Ovary (tissue), 9 donors: ENCODE results near the gene CTIF. TPM values are rescaled to one million over a fixed set of nuclear protein-coding genes. Genes with fewer than 3 reads are reported as not detected.

ENCODE experiments used
- DNase-seq, 5 donors: peaks; one replicate each; pipeline ENCODE4 v3.0.0-alpha.2; 2019 to 2020
- H3K27ac ChIP-seq, 2 donors: fragments of 200-600 bp; one replicate each; pipeline versions ENCODE4 v1.5.1 to v1.8.0; 2019 to 2022
- H3K27me3 ChIP-seq: fragments of 200-600 bp; one replicate; pipeline ENCODE4 v1.8.0; 2022
- H3K36me3 ChIP-seq: fragments of 200-600 bp; sonication (generic); one replicate; pipeline ENCODE4 v1.5.1; 2019
- H3K4me1 ChIP-seq: one replicate; pipeline ENCODE4 v1.8.1; 2013; ENCODE audit warnings: mild to moderate bottlenecking, moderate library complexity; ENCODE audit not compliant: insufficient read depth
- H3K4me3 ChIP-seq: fragments of 200-600 bp; sonication (generic); one replicate; pipeline ENCODE4 v1.5.1; 2017
- H3K9me3 ChIP-seq, 2 donors: fragments of 200-600 bp in 1 of 2; sonication (generic) in 1 of 2; one replicate each; pipeline versions ENCODE4 v1.5.1 to v1.8.1; 2013 to 2019; ENCODE audit warnings: mild to moderate bottlenecking in 1 of 2, moderate library complexity in 1 of 2
- CTCF ChIP-seq, 3 donors: fragments of 450-650 bp in 2 of 3; fragments of 200-600 bp in 1 of 3; IDR thresholded peaks; one replicate each; pipeline versions ENCODE4 v1.5.1 to v1.8.0; 2016 to 2022; ENCODE audit warnings: antibody characterized with exemption in 3 of 3, mild to moderate bottlenecking in 1 of 3
- EP300 ChIP-seq: sonication (generic); formaldehyde crosslinking; IDR thresholded peaks from one replicate; pipeline ENCODE4 v1.6.1; 2017; ENCODE audit warnings: antibody characterized with exemption
- POLR2A ChIP-seq: fragments of 450-650 bp; IDR thresholded peaks from one replicate; pipeline ENCODE4 v1.6.1; 2017; ENCODE audit warnings: antibody characterized with exemption, mild to moderate bottlenecking, moderate library complexity
- WGBS, 3 donors: extraction: QIAGEN DNeasy Blood & Tissue Kit in 1 of 3; methylation state at CpG; one replicate each; pipeline versions ENCODE4 v1.1.5 to v1.1.7; 2013 to 2017; 5-methylcytosine and 5-hydroxymethylcytosine counted together
- intact Hi-C, 4 donors: fragments of 100-400 bp; cut with DNase I; formaldehyde crosslinking; loops; one replicate each; pipeline versions ENCODE4 v1.11.0 to v1.15.1; 2022 to 2023
- polyA plus RNA-seq, 2 donors: library from polyadenylated mRNA; stranded (reverse); fragments of 200-250 nt in 1 of 2; fragments of 350-450 nt in 1 of 2; fragmentation: Illumina TruSeq in 1 of 2; extraction: RNeasy Lipid Tissue Mini Kit (QIAGEN cat#74804) in 1 of 2; gene quantifications; one replicate each; pipeline ENCODE4 v1.2.3, GENCODE V29; 2013 to 2014
- total RNA-seq, 7 donors: library from RNA; depleted of rRNA in 2 of 7; stranded (reverse); fragments of >200 nt in 2 of 7; fragmentation: NEBNext Ultra II Directional in 3 of 7; extraction: Animal tissue kit (Norgen Biotek cat#: 25700) in 3 of 7; gene quantifications; one replicate each; pipeline versions ENCODE4 v1.1.0 to v1.2.4, GENCODE V29; 2016 to 2023
- donor health status: DM: no; HTN: no; CAD: no; lungs with moderate emphysema.
- donor health status: DM: no; HTN: no; CAD: no.
- donor health status: Bipolar disorder and iron deficiency.
- donor health status: DM: yes; HTN: yes; CAD: no.
- donor health status: DM: no; HTN: no; CAD: no.
- donor health status: DM: yes; HTN: yes; CAD: no.

Gene CTIF
- total and polyA plus RNA-seq, 9 donors: 18.5 to 94.1 (median 75.2) TPM

GRCh38 chr18:48519431-48520100, 19.3 kb upstream of the CTIF start:
- H3K27ac ChIP-seq: no peak overlapping the region
- no peaks in the 10 kb centered on the region for H3K36me3 ChIP-seq
- no peaks in the 10 kb centered on the region for H3K9me3 ChIP-seq
- no peaks in the 10 kb centered on the region for H3K4me1 ChIP-seq
- TF ChIP-seq POLR2A (no peak), CTCF (IDR thresholded peaks at IDR 0.05) (no peak), EP300 (no peak)
- DNase-seq: no peak
- no peaks in the 10 kb centered on the region for H3K27me3 ChIP-seq
- no peak overlapping the region for H3K4me3 ChIP-seq
- 81 to 87% (median 85%) methylated on average over 5 of the region's 5 CpGs for WGBS, 3 donors
- intact Hi-C loops: no loop called here

GRCh38 chr18:48521723-48522122, 17.1 kb upstream of the CTIF start:
- TF ChIP-seq CTCF (IDR thresholded peaks at IDR 0.05) (no peak), POLR2A (no peak), EP300 (no peak)
- Histone ChIP-seq H3K27ac (no peak overlapping the region), H3K27me3 (no peaks in the 10 kb centered on the region), H3K9me3 (no peaks in the 10 kb centered on the region), H3K4me3 (no peak overlapping the region), H3K36me3 (no peaks in the 10 kb centered on the region), H3K4me1 (no peaks in the 10 kb centered on the region)
- 84 to 91% (median 90%) methylated on average over 5 of the region's 5 CpGs for WGBS, 3 donors
- DNase-seq: no peak
- intact Hi-C loops: no loop called here

- intact Hi-C loops: no loop called here
- no peak for DNase-seq
- no peaks in the 10 kb centered on the region for H3K36me3 ChIP-seq
- H3K27ac ChIP-seq: no peak overlapping the region
- H3K27me3 ChIP-seq: no peaks in the 10 kb centered on the region
- TF ChIP-seq EP300 (no peak), CTCF (IDR thresholded peaks at IDR 0.05) (no peak), POLR2A (no peak)
- H3K9me3 ChIP-seq: no peaks in the 10 kb centered on the region
- H3K4me1 ChIP-seq: no peaks in the 10 kb centered on the region
- H3K4me3 ChIP-seq: no peak overlapping the region
These were observed 13.2 kb upstream of the CTIF start for GRCh38 chr18:48525671-48526070.

GRCh38 chr18:48527461-48527860, 11.4 kb upstream of the CTIF start:
- Histone ChIP-seq H3K4me3 (no peak overlapping the region), H3K4me1 (peaks cover 1% of the 10 kb centered on the region), H3K27ac (no peak overlapping the region), H3K27me3 (no peaks in the 10 kb centered on the region), H3K36me3 (no peaks in the 10 kb centered on the region), H3K9me3 (no peaks in the 10 kb centered on the region)
- no peak for DNase-seq
- 71 to 85% (median 83%) methylated on average over 4 of the region's 4 CpGs for WGBS, 3 donors
- TF ChIP-seq EP300 (no peak), POLR2A (no peak), CTCF (IDR thresholded peaks at IDR 0.05) (no peak)
- intact Hi-C loops: no loop called here
